ENCODE data around the gene PPCS.

Gene PPCS

DNA sequence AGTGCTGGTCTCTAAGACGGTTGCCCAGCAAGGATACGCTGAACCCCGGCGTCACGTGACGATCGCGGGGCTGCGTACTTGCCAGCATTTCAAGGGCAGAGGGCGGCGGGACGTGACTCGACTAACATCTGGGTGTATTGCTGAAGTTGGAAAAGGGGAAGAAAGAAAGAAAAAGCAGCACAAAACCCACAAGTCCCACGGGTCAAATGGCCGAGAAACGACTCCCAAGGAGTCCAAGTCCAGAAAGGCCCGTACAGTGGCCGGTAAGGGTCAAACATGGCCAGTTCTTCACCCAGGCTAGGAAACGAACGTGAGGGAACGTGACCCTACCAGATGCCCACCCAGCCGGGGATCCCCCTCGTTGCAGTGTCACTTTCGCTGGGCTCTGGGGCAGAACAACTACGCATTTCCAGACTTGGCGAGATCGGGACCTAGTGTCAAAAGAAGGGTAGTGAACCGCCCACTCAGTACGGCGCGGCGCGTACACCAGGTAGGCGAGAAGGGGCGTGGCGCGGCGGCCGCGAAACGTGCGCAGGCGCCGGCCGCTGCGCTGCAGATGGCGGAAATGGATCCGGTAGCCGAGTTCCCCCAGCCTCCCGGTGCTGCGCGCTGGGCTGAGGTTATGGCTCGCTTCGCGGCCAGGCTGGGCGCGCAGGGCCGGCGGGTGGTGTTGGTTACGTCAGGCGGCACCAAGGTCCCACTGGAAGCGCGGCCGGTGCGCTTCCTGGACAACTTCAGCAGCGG is at the start of gene PPCS, which contains the start of gene ZMYND12:
PPCS (plus strand) TSS at position 534 of the 744 bp plus-strand sequence; CDS start at position 557, 23 bp downstream.
ZMYND12 (minus strand) TSS at position 13 of the 744 bp plus-strand sequence. CDS start 25 bp downstream, outside the sequence.
- no peak for TF ChIP-seq CTCF (IDR thresholded peaks at IDR 0.05; ENCODE audit: control extremely low read depth, extremely low read depth, low read depth, missing control alignments)
- ChIA-PET POLR2A (interaction anchor here (0.6 to 1.0 kb wide), 2 partner anchors 202 to 1307 kb away, joined by 3 read pairs; partner anchors contain the start of gene PPIH), CTCF (interaction anchor here (1.3 kb wide), 1 partner anchor 11 kb away, joined by 4 read pairs; no protein-coding TSS in a partner anchor)
- DNase-seq (ENCODE audit: extremely low spot score) = peak; percentile 93

- TF ChIP-seq CTCF (IDR thresholded peaks at IDR 0.05; ENCODE audit: control extremely low read depth, extremely low read depth, low read depth, missing control alignments) = no peak
- ChIA-PET CTCF (no interaction called here), POLR2A (no interaction called here)
- DNase-seq (ENCODE audit: extremely low spot score) = no peak
Measured at GRCh38 chr1:42414551-42415496, 41.5 kb upstream of the PPCS start.

DNA sequence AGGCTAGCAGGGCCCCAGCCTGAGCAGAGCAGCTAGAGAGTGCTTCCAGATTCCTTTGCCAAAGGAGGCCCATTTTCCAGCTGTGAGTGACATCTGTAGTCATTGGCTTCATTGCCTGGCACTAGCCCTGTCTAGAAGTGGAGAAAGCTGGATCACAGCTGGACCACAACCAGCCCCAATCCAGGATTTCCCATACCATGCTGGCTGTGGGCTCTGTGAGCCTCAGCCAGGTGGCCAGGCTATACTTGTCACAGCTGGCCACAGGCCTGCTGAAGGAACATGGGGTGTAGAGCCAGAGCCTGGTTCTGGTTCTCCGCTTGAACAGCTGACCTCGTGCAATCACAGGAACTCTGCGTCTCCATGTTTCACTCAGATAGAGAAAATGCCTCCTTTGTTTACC is 39.2 kb upstream of the PPCS start:
- ChIA-PET POLR2A (no interaction called here), CTCF (interaction anchor here (0.9 to 1.7 kb wide), 3 partner anchors 10 to 244 kb away, joined by 3 to 4 read pairs (median 4); no protein-coding TSS in a partner anchor)
- no peak for DNase-seq (ENCODE audit: extremely low spot score)
- TF ChIP-seq CTCF (IDR thresholded peaks at IDR 0.05; ENCODE audit: control extremely low read depth, extremely low read depth, low read depth, missing control alignments) = no peak

DNA sequence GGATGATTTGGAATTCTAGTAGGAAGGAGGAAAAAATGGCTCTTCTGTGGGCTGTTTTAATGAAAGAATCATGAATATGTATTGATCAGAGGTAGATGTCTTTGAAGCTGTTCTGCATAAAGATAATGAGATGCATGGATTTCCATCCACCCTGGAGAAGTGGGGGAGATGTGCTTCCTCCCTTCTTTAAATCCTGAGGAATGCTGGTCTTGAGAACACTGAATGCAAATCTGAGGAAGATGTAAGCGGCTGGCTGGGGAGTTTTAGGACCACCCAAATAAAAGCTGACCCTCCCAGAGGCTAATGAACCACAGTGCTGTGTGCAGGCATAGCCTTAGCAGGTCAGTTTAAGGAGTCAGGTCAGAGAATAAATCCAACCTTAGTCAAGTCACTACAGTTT is 37.8 kb upstream of the PPCS start:
- TF ChIP-seq CTCF (IDR thresholded peaks at IDR 0.05; ENCODE audit: control extremely low read depth, extremely low read depth, low read depth, missing control alignments) = no peak
- POLR2A ChIA-PET = no interaction called here
- CTCF ChIA-PET = no interaction called here
- no peak for DNase-seq (ENCODE audit: extremely low spot score)

DNA sequence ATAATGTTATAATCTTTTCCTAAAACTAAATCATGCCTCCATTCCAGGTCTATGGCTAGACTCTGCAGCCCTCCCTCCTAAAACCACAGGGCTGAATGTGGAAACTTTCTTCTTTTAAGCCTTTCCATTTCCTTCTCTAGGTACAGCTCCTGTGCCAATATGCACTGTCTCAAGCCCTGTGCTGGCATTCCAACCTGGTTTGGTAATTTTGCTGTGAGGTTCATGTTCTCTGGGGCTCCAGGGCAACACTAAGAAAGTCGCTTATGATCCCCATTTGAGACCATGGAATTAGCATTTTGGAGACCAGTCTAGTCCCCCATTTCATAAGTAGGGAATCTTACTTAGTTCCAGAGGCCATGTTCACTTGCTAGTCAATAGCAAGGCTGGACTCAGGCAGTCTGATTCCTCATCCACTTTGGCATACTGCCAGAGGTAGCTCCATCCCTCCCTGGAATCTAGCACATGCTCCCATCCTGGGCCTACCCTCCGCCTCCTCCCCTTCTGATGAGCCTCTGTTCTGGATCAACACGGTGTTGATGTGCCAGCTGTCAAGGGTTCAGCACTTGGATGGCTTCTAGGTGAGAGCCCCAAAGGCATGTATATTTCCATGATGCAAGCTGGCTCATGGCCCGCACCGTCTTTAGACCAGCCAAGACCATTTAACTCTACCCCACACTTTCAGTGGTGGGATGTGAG is 37.1 kb upstream of the PPCS start:
- POLR2A ChIA-PET = no interaction called here
- CTCF ChIA-PET = no interaction called here
- TF ChIP-seq CTCF (IDR thresholded peaks at IDR 0.05; ENCODE audit: control extremely low read depth, extremely low read depth, low read depth, missing control alignments) = no peak
- DNase-seq (ENCODE audit: extremely low spot score) = no peak

DNA sequence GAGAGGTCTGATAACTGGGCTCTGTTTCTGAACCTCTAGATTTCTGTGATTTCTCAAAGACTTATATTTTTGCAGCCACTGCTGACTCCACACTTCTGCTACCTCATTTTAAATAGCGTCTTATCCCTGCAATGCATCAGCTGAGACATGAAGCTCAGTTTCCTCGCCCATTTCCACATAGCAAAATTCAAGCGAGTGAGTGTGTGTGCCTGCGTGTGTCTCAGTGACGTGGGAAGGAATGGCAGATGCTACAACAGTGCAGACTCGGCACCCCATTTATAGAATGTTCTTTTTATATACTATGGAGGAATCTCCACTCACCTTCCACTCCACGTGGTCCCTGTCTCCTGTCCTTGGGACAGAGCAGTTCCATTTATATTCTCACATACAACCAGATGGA is 36.2 kb upstream of the PPCS start:
- DNase-seq (ENCODE audit: extremely low spot score) = no peak
- ChIA-PET POLR2A (no interaction called here), CTCF (no interaction called here)
- no peak for TF ChIP-seq CTCF (IDR thresholded peaks at IDR 0.05; ENCODE audit: control extremely low read depth, extremely low read depth, low read depth, missing control alignments)
